Measurements from ENCODE around the gene WARS2.
"Not testable (repeated sequence)": the region's sequence is repeated elsewhere in the genome, so short reads cannot be mapped to it uniquely, and the experiment has no call there.

WARS2 gene

DNA sequence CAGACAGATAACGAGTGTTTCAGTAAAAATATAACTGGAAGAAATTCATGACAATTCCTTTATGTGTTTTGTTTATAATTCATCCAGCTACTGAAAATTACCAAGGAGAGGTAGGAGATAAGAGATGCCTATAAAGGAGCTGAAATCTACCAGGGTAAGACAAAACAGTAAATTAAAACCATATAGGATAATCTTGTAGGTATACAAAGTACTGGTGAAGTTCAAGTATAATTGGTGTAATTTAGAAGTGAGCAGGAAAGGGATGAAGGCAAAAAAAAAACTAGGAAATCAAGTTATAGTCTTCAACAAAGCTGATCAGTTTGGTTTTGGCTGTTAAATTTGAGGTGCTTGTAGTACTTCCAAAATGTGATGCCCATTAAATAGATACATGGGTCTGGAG, 1.2 kb upstream of the WARS2 start:
- no peak for FAIRE-seq
- DNase-seq (ENCODE audit: insufficient read length, low spot score), result no peak
- TF ChIP-seq POU2F2 (IDR thresholded peaks at IDR 0.05; ENCODE audit: low read depth, low read length) (no peak), SPI1 (IDR thresholded peaks at IDR 0.05; ENCODE audit: low read depth, low read length) (no peak), POLR2AphosphoS5 (IDR thresholded peaks at IDR 0.05; ENCODE audit: low read depth, low read length) (no peak)

DNA sequence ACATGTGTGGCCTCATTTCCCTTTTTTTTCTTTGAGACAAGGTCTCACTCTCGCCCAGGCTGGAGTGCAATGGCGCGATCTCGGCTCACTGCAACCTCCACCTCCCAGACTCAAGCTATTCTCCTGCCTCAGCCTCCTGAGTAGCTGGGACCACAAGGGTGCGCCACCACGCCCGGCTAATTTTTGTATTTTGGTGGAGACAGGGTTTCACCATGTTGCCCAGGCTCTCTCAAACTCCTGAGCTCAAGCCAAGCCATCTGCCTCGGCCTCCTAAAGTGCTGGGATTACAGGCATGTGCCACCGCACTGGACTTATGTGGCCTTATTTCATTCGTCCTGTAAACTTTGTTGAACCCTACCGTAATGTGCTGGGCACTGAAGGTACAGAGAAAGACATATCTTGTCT, 569 bp upstream of the WARS2 start:
- DNase-seq (ENCODE audit: insufficient read length, low spot score) (no peak), FAIRE-seq (no peak)
- TF ChIP-seq POLR2AphosphoS5 (IDR thresholded peaks at IDR 0.05; ENCODE audit: low read depth, low read length), result no peak
- TF ChIP-seq POU2F2 (IDR thresholded peaks at IDR 0.05; ENCODE audit: low read depth, low read length), result no peak
- TF ChIP-seq PAX5 (IDR thresholded peaks at IDR 0.05; ENCODE audit: insufficient read depth, low read length, severe bottlenecking), result no peak
- TF ChIP-seq POLR2A (IDR thresholded peaks at IDR 0.05; ENCODE audit: low read depth, low read length), result no peak
- TF ChIP-seq TAF1 (IDR thresholded peaks at IDR 0.05; ENCODE audit: low read depth, low read length), result no peak
- no peak for TF ChIP-seq SPI1 (IDR thresholded peaks at IDR 0.05; ENCODE audit: low read depth, low read length)

DNA sequence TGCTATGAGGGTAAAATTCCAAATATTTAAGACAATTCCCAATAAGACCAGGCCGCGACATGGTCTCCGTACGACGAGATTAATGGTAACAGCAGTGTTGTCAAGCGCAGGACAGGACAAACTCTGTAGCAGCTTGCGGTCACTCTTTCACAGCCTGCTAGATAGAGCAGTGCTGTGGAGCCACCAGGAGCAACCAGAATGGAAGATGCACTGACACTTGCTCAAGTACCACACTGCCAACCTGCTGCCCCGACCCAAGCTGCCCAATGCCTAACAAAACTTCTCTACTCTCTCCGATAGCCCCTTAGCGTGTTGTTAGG, 636 bp downstream of the WARS2 start:
- TF ChIP-seq POU2F2 (IDR thresholded peaks at IDR 0.05; ENCODE audit: low read depth, low read length) (peak; percentile 50; the same call in 1 of the 2 replicates), SPI1 (IDR thresholded peaks at IDR 0.05; ENCODE audit: low read depth, low read length) (no peak)
- DNase-seq (ENCODE audit: insufficient read length, low spot score) (no peak), FAIRE-seq (no peak)

DNA sequence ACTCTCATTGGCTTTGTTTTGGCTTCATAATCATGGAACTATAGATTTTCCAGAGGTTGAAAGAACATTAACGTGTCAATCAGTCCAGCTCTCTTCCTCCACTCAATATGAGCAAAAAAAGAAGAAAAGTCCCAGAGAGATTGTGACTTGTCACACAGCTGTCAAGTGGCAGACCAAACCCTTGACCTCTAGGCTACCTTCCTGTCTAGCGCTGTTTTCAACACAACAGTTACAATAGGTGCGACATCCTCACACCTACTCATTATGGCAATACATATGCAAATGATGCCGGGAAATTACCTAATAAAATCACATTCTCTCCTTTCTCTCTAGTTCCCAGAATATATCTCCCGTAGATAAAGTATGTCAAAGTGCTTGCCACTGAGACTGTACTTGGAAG, 1.1 kb downstream of the WARS2 start:
- DNase-seq (ENCODE audit: insufficient read length, low spot score) (no peak), FAIRE-seq (no peak)
- TF ChIP-seq POU2F2 (IDR thresholded peaks at IDR 0.05; ENCODE audit: low read depth, low read length) (peak; percentile 98), TAF1 (IDR thresholded peaks at IDR 0.05; ENCODE audit: low read depth, low read length) (no peak)

DNA sequence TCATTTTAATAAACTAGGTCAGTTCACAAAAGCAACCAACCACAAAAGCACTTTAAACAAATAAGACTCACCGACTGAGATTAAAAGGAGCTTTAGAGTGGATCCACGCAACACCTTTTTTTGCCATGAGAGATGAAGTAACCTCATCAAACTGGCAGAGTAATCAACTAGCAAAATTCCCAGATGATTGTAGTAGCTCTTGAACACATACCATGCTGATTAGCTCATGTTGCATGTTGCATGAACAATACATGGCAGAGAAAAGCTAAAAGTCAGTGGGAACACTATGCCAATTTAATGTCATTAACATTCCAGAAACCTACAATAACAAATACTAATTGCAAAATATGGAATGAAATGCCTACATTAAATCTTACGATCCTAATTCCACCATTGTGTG, 4.1 kb downstream of the WARS2 start:
- no peak for TF ChIP-seq TAF1 (IDR thresholded peaks at IDR 0.05; ENCODE audit: low read depth, low read length)
- no peak for TF ChIP-seq SPI1 (IDR thresholded peaks at IDR 0.05; ENCODE audit: low read depth, low read length)
- no peak for TF ChIP-seq POLR2AphosphoS5 (IDR thresholded peaks at IDR 0.05; ENCODE audit: low read depth, low read length)
- no peak for TF ChIP-seq POLR2A (IDR thresholded peaks at IDR 0.05; ENCODE audit: low read depth, low read length)
- no peak for TF ChIP-seq POU2F2 (IDR thresholded peaks at IDR 0.05; ENCODE audit: low read depth, low read length)
- no peak for TF ChIP-seq PAX5 (IDR thresholded peaks at IDR 0.05; ENCODE audit: insufficient read depth, low read length, severe bottlenecking)
- FAIRE-seq (no peak), DNase-seq (ENCODE audit: insufficient read length, low spot score) (no peak)

DNA sequence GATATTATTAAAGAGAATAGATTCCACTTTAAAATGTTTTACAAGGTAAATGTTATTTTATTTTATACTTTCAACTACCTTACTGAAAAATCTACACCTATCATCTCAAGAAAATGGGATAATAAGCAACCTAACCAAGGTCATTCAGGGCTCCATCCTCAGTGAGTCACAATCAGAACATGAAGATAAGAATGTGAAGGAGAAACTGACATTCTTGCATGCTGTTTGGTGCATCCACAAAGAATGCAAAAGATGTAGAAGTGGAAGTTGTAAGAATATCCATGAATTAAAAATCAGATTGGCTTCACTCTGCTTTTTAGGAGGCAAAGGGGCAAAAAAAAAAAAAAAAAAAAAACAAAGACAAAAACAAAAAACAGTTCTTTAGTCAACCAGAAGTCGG, 6.5 kb downstream of the WARS2 start:
- DNase-seq (ENCODE audit: insufficient read length, low spot score) (no peak), FAIRE-seq (no peak)
- TF ChIP-seq TAF1 (IDR thresholded peaks at IDR 0.05; ENCODE audit: low read depth, low read length) (no peak), PAX5 (IDR thresholded peaks at IDR 0.05; ENCODE audit: insufficient read depth, low read length, severe bottlenecking) (no peak), POLR2AphosphoS5 (IDR thresholded peaks at IDR 0.05; ENCODE audit: low read depth, low read length) (no peak), POU2F2 (IDR thresholded peaks at IDR 0.05; ENCODE audit: low read depth, low read length) (no peak), SPI1 (IDR thresholded peaks at IDR 0.05; ENCODE audit: low read depth, low read length) (no peak), POLR2A (IDR thresholded peaks at IDR 0.05; ENCODE audit: low read depth, low read length) (no peak)

DNA sequence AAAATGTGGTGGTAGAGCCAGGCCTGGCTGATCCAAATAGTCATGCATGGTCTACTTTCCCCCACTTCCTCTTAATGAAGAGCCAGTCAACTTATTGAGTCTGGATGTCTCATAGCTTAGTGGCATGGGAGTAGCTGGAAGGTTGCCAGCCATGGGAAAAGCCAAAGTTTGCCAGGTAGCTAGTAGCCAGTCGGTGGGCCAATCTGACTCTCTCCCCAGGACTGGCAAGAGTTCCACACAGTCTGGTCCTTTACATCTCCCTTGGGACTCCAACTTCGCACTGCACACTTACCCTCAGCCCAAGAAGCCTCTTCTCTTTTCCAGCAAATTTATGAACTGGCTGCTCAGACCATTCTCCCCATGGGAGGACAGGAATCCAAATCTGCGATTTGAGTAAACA, 8.3 kb downstream of the WARS2 start:
- no peak for TF ChIP-seq PAX5 (IDR thresholded peaks at IDR 0.05; ENCODE audit: insufficient read depth, low read length, severe bottlenecking)
- TF ChIP-seq POU2F2 (IDR thresholded peaks at IDR 0.05; ENCODE audit: low read depth, low read length), result no peak
- no peak for TF ChIP-seq POLR2A (IDR thresholded peaks at IDR 0.05; ENCODE audit: low read depth, low read length)
- no peak for TF ChIP-seq POLR2AphosphoS5 (IDR thresholded peaks at IDR 0.05; ENCODE audit: low read depth, low read length)
- TF ChIP-seq SPI1 (IDR thresholded peaks at IDR 0.05; ENCODE audit: low read depth, low read length), result peak; percentile 58
- DNase-seq (ENCODE audit: insufficient read length, low spot score) (no peak), FAIRE-seq (no peak)

DNA sequence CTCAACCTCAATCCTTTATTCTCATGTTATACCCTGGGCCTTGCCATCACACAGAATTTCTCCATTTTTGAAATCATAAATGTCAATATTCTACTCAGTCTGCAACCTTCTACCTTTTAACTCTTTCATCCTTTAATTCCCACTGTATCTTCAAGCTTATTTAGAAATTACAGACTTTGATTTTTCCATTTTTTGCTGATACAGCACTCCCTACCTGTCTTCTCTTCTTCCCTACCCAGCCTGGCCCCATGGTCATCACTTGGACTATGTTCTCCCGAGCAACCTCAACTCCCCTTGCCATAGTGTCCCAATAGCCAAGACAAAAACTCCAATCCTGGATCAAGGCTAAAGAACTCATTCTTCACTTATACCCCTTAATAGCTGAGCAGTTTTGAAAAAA, 14.6 kb downstream of the WARS2 start:
- DNase-seq (ENCODE audit: insufficient read length, low spot score) (no peak), FAIRE-seq (no peak)
- no peak for TF ChIP-seq POU2F2 (IDR thresholded peaks at IDR 0.05; ENCODE audit: low read depth, low read length)
- no peak for TF ChIP-seq PAX5 (IDR thresholded peaks at IDR 0.05; ENCODE audit: insufficient read depth, low read length, severe bottlenecking)
- no peak for TF ChIP-seq SPI1 (IDR thresholded peaks at IDR 0.05; ENCODE audit: low read depth, low read length)
- TF ChIP-seq POLR2A (IDR thresholded peaks at IDR 0.05; ENCODE audit: low read depth, low read length), result no peak
- TF ChIP-seq POLR2AphosphoS5 (IDR thresholded peaks at IDR 0.05; ENCODE audit: low read depth, low read length), result no peak
- no peak for TF ChIP-seq TAF1 (IDR thresholded peaks at IDR 0.05; ENCODE audit: low read depth, low read length)

DNA sequence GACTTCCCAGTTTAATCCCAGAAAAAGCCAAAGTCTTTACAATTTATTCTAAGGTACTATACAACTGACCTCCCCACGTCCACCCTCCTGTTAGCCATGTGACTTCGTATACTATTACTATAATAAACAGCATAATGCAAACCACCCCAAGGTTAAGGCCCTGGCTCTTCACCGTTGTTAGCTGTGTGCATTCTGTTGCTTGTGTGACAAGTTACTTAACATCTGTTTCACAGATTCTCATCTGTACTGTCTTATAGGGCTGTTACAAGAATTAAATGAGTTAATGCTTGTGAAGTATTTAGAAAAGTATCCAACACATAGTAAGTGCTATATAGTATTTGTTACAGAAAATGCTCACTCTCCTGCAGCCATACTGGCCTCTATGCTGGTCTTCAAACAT, 15.7 kb downstream of the WARS2 start:
- DNase-seq (ENCODE audit: insufficient read length, low spot score) (no peak), FAIRE-seq (no peak)
- TF ChIP-seq SPI1 (IDR thresholded peaks at IDR 0.05; ENCODE audit: low read depth, low read length), result no peak
- TF ChIP-seq PAX5 (IDR thresholded peaks at IDR 0.05; ENCODE audit: insufficient read depth, low read length, severe bottlenecking), result no peak
- TF ChIP-seq POU2F2 (IDR thresholded peaks at IDR 0.05; ENCODE audit: low read depth, low read length), result no peak
- no peak for TF ChIP-seq POLR2AphosphoS5 (IDR thresholded peaks at IDR 0.05; ENCODE audit: low read depth, low read length)
- no peak for TF ChIP-seq POLR2A (IDR thresholded peaks at IDR 0.05; ENCODE audit: low read depth, low read length)
- TF ChIP-seq TAF1 (IDR thresholded peaks at IDR 0.05; ENCODE audit: low read depth, low read length), result no peak

DNA sequence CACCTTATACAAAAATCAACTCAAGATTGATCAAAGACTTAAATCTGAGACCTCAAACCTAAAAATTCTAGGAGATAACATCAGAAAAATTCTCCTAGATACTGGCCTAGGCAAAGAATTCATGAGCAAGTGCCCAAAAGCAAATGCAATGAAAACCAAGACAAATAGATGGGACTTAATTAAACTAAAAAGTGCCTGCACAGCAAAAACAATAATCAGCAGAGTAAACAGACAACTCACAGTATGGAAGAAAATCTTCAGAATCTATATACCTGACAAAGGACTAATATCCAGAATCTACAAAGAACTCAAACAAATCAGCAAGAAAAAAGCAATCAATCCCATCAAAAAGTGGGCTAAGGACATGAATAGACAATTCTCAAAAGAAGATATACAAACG, 18.6 kb downstream of the WARS2 start:
- DNase-seq (ENCODE audit: insufficient read length, low spot score); FAIRE-seq: not testable (repeated sequence)

DNA sequence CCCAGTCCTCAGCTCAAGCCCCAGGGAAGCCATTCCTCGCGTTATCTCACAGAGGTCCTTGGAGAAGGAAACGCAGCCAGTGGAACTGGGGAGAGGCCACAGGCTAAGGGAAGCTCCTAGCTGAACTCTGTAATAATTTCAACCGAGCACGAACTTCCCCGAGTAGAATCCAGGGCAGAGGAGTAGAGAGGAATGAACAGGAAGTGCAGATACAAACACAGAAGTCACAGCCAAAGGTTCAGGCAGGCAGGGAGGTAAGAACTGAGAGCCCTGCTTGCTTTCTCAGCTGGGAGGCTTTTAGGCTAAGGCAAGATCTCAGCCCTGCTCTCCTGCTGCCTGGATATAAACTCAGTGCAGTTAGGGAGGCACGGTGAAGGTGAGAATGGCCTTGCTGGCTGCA, 23.7 kb downstream of the WARS2 start:
- no peak for TF ChIP-seq PAX5 (IDR thresholded peaks at IDR 0.05; ENCODE audit: insufficient read depth, low read length, severe bottlenecking)
- TF ChIP-seq POU2F2 (IDR thresholded peaks at IDR 0.05; ENCODE audit: low read depth, low read length), result no peak
- no peak for TF ChIP-seq SPI1 (IDR thresholded peaks at IDR 0.05; ENCODE audit: low read depth, low read length)
- no peak for TF ChIP-seq TAF1 (IDR thresholded peaks at IDR 0.05; ENCODE audit: low read depth, low read length)
- no peak for TF ChIP-seq POLR2A (IDR thresholded peaks at IDR 0.05; ENCODE audit: low read depth, low read length)
- no peak for TF ChIP-seq POLR2AphosphoS5 (IDR thresholded peaks at IDR 0.05; ENCODE audit: low read depth, low read length)
- no peak for FAIRE-seq
- DNase-seq (ENCODE audit: insufficient read length, low spot score), result no peak
